HCT116 (cell line): ENCODE results near the gene USP36. TPM values are rescaled to one million over a fixed set of nuclear protein-coding genes. Genes with fewer than 3 reads are reported as not detected.
"Not testable (repeated sequence)": the region's sequence is repeated elsewhere in the genome, so short reads cannot be mapped to it uniquely, and the experiment has no call there.

ENCODE experiments used
- ATAC-seq: fragments of 200-7000 bp; cut with Tn5 transposase; 2 replicates; pipeline ENCODE4 v1.9.1; 2020; ENCODE audit warnings: mild to moderate bottlenecking, moderate library complexity
- BruUV-seq: library from RNA; stranded (reverse); fragments of 400-500 nt; replicated peaks from 2 replicates; lab custom pipeline; 2021; lab: Mats Ljungman, UMichigan
- CTCF ChIA-PET: fragments of 300-600 bp; sonication (Branson Sonifier 250); formaldehyde crosslinking; loops from one replicate; lab custom pipeline; 2021; ENCODE audit warnings: antibody characterized with exemption; lab: Charles Lee
- POLR2A ChIA-PET: fragments of 300-600, 350-600 bp; sonication (Branson Sonifier 250); formaldehyde crosslinking; loops from one replicate; lab custom pipeline; 2021; ENCODE audit warnings: antibody characterized with exemption; lab: Charles Lee
- RAD21 ChIA-PET, 2 experiments: fragments of 300-600 bp; sonication (Branson Sonifier 250); formaldehyde crosslinking; loops; one replicate each; lab custom pipeline; 2023; ENCODE audit warnings: low total read pairs in 2 of 2; ENCODE audit not compliant: uncharacterized antibody in 2 of 2, unreplicated experiment in 2 of 2, low non-redundant PET in 1 of 2; lab: Charles Lee
- DNase-seq: peaks from one replicate; pipeline ENCODE4 v3.0.0-alpha.2; 2010; ENCODE audit warnings: low read depth, low spot score
- H2AFZ ChIP-seq: fragments of 200-600 bp; shearing (Covaris generic), sonication (generic); 2 replicates; pipeline ENCODE4 v1.6.1; 2017; ENCODE audit warnings: low read depth, mixed run types, mixed read lengths, antibody characterized with exemption, low read length; ENCODE audit not compliant: poor library complexity, severe bottlenecking
- H3K27ac ChIP-seq: 2 replicates; pipeline ENCODE4 v1.5.1; 2012; ENCODE audit warnings: low read depth, low read length
- H3K27me3 ChIP-seq: fragments of 200-600 bp; sonication (generic); 2 replicates; pipeline ENCODE4 v1.6.1; 2016; ENCODE audit warnings: mixed run types, low read length, mixed read lengths; ENCODE audit not compliant: insufficient read depth
- H3K36me3 ChIP-seq, 2 experiments: fragments of 200-500 bp in 1 of 2; fragments of 200-600 bp in 1 of 2; sonication (Bioruptor generic) in 1 of 2; sonication (generic) in 1 of 2; 2 replicates each; pipeline versions ENCODE4 v1.5.1 to v1.6.1; 2014 to 2016; ENCODE audit warnings: low read length in 2 of 2, inconsistent platforms in 1 of 2, mixed read lengths in 1 of 2, mixed run types in 1 of 2; ENCODE audit not compliant: insufficient read depth in 2 of 2, control insufficient read depth in 1 of 2
- H3K4me1 ChIP-seq, 2 experiments: fragments of 200-600 bp in 1 of 2; sonication (generic) in 1 of 2; 2 replicates each; pipeline versions ENCODE4 v1.5.1 to v1.6.1; 2012 to 2017; ENCODE audit warnings: low read length in 2 of 2, inconsistent platforms in 1 of 2, mild to moderate bottlenecking in 1 of 2, mixed read lengths in 1 of 2, mixed run types in 1 of 2, moderate library complexity in 1 of 2; ENCODE audit not compliant: insufficient read depth in 2 of 2, control insufficient read depth in 1 of 2
- H3K4me2 ChIP-seq: fragments of 200-600 bp; sonication (generic); 2 replicates; pipeline ENCODE4 v1.6.1; 2017; ENCODE audit warnings: mixed run types, low read length, mixed read lengths
- H3K4me3 ChIP-seq, 2 experiments: fragments of 200-600 bp in 1 of 2; sonication (generic) in 1 of 2; replicated peaks in 1 of 2; 2 replicates each; pipeline ENCODE4 v1.5.1; 2011 to 2016; ENCODE audit warnings: low read length in 2 of 2, control low read depth in 1 of 2, low read depth in 1 of 2, mild to moderate bottlenecking in 1 of 2, mixed read lengths in 1 of 2, mixed run types in 1 of 2
- H3K79me2 ChIP-seq: fragments of 200-600 bp; sonication (generic); 2 replicates; pipeline ENCODE4 v1.6.1; 2017; ENCODE audit warnings: mild to moderate bottlenecking, mixed run types, low read length, moderate library complexity, mixed read lengths; ENCODE audit not compliant: insufficient read depth
- H3K9ac ChIP-seq: fragments of 200-600 bp; sonication (generic); 2 replicates; pipeline ENCODE4 v1.6.1; 2016; ENCODE audit warnings: low read length, mixed read lengths
- H3K9me2 ChIP-seq: fragments of 200-600 bp; sonication (generic), shearing (Covaris generic); 2 replicates; pipeline ENCODE4 v1.6.1; 2017; ENCODE audit warnings: mixed run types, mild to moderate bottlenecking, moderate library complexity; ENCODE audit not compliant: insufficient read depth
- H3K9me3 ChIP-seq, 2 experiments: fragments of 200-500 bp in 1 of 2; fragments of 200-600 bp in 1 of 2; sonication (Bioruptor generic) in 1 of 2; sonication (generic) in 1 of 2; 2 replicates each; pipeline ENCODE4 v1.6.1; 2014 to 2017; ENCODE audit warnings: low read length in 2 of 2, mixed read lengths in 2 of 2, inconsistent platforms in 1 of 2, low read depth in 1 of 2, mild to moderate bottlenecking in 1 of 2, mixed run types in 1 of 2, moderate library complexity in 1 of 2; ENCODE audit not compliant: control insufficient read depth in 1 of 2, insufficient read depth in 1 of 2
- H4K20me1 ChIP-seq: fragments of 200-600 bp; sonication (generic), shearing (Covaris generic); 2 replicates; pipeline ENCODE4 v1.6.1; 2017; ENCODE audit warnings: mixed run types, mild to moderate bottlenecking, moderate library complexity; ENCODE audit not compliant: insufficient read depth
- EGR1 ChIP-seq: IDR thresholded peaks from 2 replicates; pipeline ENCODE4 v1.6.1; 2012; ENCODE audit warnings: low read depth
- FOSL1 ChIP-seq: IDR thresholded peaks from 2 replicates; pipeline ENCODE4 v1.6.1; 2012; ENCODE audit warnings: low read depth
- POLR2A ChIP-seq: IDR thresholded peaks from 2 replicates; pipeline ENCODE4 v1.7.0; 2011; ENCODE audit warnings: borderline replicate concordance; ENCODE audit not compliant: insufficient read depth, insufficient read length; ENCODE audit errors: extremely low read depth
- intact Hi-C: fragments of 100-400 bp; cut with micrococcal nuclease; formaldehyde crosslinking; loops from 2 replicates; pipeline ENCODE4 v1.10.0; 2022
- total RNA-seq: library from RNA; stranded (reverse); gene quantifications from one replicate; pipeline ENCODE4 v1.2.1, GENCODE V29; 2021; ENCODE audit not compliant: unreplicated experiment

USP36 gene
- total RNA-seq, 1 experiment from 2014 or later = 104 TPM

DNA sequence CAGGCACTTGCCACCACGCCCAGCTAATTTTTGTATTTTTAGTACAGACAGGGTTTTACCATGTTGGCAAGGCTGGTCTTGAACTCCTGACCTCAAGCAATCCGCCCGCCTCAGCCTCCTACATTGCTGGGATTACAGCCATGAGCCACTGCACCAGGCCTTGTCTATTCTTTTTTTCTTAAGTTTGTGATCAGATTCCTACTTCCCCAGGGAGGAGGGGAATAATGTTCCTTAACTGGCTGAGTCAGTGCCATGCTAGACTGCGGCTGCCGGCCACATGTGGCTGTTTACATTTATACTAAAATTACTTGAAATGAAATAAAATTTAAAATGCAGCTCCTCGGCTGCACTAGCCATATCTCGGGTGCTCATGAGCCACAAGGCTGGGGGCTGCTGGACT is 27.8 kb upstream of the USP36 start:
- H3K4me3 ChIP-seq = no peak overlapping the region
- no peak for TF ChIP-seq FOSL1
- no peak for TF ChIP-seq EGR1
- TF ChIP-seq POLR2A = no peak
- TF ChIP-seq, all 23 proteins: peak for 0
- Histone ChIP-seq H3K27ac (no peak overlapping the region), H3K4me1 (peaks cover 4 to 22% of the 10 kb centered on the region in 2 experiments; a peak in 2 of 4 replicates), H3K9ac (no peak overlapping the region), H3K4me2 (no peak overlapping the region), H4K20me1 (no peaks in the 10 kb centered on the region), H2AFZ (no peak overlapping the region), H3K9me3 (no peaks in the 10 kb centered on the region), H3K27me3 (no peaks in the 10 kb centered on the region), H3K36me3 (peaks cover 0 to 7% of the 10 kb centered on the region in 2 experiments; a peak in 1 of 4 replicates), H3K9me2 (no peaks in the 10 kb centered on the region), H3K79me2 (no peaks in the 10 kb centered on the region; the same call in 1 of the 2 replicates)
- DNase-seq (no peak), ATAC-seq (no peak)
- intact Hi-C loops = loop anchor here (5.0 kb wide), 1 partner anchor 54 kb away; no protein-coding TSS in a partner anchor
- BruUV-seq = no TSS peak
- RAD21 ChIA-PET = no interaction called here
- POLR2A ChIA-PET = no interaction called here
- CTCF ChIA-PET = no interaction called here

DNA sequence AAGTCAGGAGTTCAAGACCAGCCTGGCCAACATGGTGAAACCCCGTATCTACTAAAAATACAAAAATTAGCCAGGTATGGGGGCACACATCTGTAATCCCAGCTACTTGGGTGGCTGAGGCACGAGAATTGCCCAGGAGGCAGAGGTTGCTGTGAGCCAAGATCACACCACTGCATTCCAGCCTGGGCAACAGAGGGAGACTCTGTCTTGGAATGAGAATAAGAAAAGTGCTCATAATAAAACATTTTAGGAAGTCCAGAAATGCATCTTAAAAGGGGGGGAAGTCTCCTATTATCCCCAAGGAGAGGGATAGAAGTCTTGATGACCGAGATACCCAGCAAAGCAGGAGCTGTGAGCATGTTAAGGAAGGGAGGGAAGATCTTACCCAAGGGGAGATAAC is 26.4 kb upstream of the USP36 start:
- intact Hi-C loops = loop anchor here (5.0 kb wide), 1 partner anchor 55 kb away; no protein-coding TSS in a partner anchor
- H3K4me2 ChIP-seq, H3K27ac ChIP-seq, H3K79me2 ChIP-seq, ATAC-seq, POLR2A ChIA-PET, H3K27me3 ChIP-seq, H2AFZ ChIP-seq, DNase-seq, BruUV-seq, H3K36me3 ChIP-seq, H3K4me3 ChIP-seq, H3K9me3 ChIP-seq, H3K9ac ChIP-seq, H4K20me1 ChIP-seq, H3K9me2 ChIP-seq: not testable (repeated sequence)
- peaks cover 14 to 22% of the 10 kb centered on the region in 2 experiments for H3K4me1 ChIP-seq
- ChIA-PET CTCF (interaction anchor here (2.1 to 3.7 kb wide), 2 partner anchors 10 to 104 kb away, joined by 39 to 55 read pairs; no protein-coding TSS in a partner anchor), RAD21 (interaction anchor here in 1 of 2 experiments (1.9 kb wide), 1 partner anchor 104 kb away, joined by 14 read pairs; no protein-coding TSS in a partner anchor)
